C4-2B (cell line): ENCODE results near the gene GPX4.
"Not testable (repeated sequence)": the region's sequence is repeated elsewhere in the genome, so short reads cannot be mapped to it uniquely, and the experiment has no call there.

Source experiments
- H3K27ac ChIP-seq: fragments of 450-650 bp; 2 replicates; pipeline ENCODE4 v1.5.1; 2017
- CTCF ChIP-seq: fragments of 450-650 bp; conservative IDR thresholded peaks from 2 replicates; pipeline ENCODE4 v1.5.1; 2017; ENCODE audit warnings: mild to moderate bottlenecking
- ZFX ChIP-seq: fragments of 450-650 bp; IDR thresholded peaks from 2 replicates; pipeline ENCODE4 v1.6.1; 2017

Gene GPX4

GRCh38 chr19:1123885-1124677, 20.3 kb downstream of the GPX4 start:
- no peak overlapping the region for H3K27ac ChIP-seq
- no peak for TF ChIP-seq ZFX
- no peak for TF ChIP-seq CTCF

- TF ChIP-seq CTCF = no peak
- no peak for TF ChIP-seq ZFX
- no peak overlapping the region for H3K27ac ChIP-seq
Measured at GRCh38 chr19:1125601-1126467, 22.0 kb downstream of the GPX4 start.

GRCh38 chr19:1126984-1127760, 23.4 kb downstream of the GPX4 start:
- no peak overlapping the region for H3K27ac ChIP-seq
- TF ChIP-seq ZFX = no peak
- TF ChIP-seq CTCF = no peak

GRCh38 chr19:1128106-1128505, 24.3 kb downstream of the GPX4 start:
- no peak for TF ChIP-seq CTCF
- no peak for TF ChIP-seq ZFX
- H3K27ac ChIP-seq = no peak overlapping the region

- not testable (repeated sequence) for H3K27ac ChIP-seq
Measured at GRCh38 chr19:1129084-1129483, 25.3 kb downstream of the GPX4 start.

- no peak overlapping the region for H3K27ac ChIP-seq
- no peak for TF ChIP-seq ZFX
- TF ChIP-seq CTCF = no peak
Measured at GRCh38 chr19:1129535-1129934, 25.7 kb downstream of the GPX4 start.

GRCh38 chr19:1130771-1131717, 27.2 kb downstream of the GPX4 start:
- no peak overlapping the region for H3K27ac ChIP-seq
- TF ChIP-seq ZFX = no peak
- TF ChIP-seq CTCF = no peak
